ENCODE results near the gene WDR82. TPM values are rescaled to one million over a fixed set of nuclear protein-coding genes. Genes with fewer than 3 reads are reported as not detected.
A peak's percentile ranks its signal among the peaks of the same experiment; 100 is the strongest.
"Not testable (repeated sequence)": the region's sequence is repeated elsewhere in the genome, so short reads cannot be mapped to it uniquely, and the experiment has no call there.

Gene WDR82
- total and polyA plus RNA-seq, 12 donors: 23.8 to 84.0 (median 54.4) TPM

DNA sequence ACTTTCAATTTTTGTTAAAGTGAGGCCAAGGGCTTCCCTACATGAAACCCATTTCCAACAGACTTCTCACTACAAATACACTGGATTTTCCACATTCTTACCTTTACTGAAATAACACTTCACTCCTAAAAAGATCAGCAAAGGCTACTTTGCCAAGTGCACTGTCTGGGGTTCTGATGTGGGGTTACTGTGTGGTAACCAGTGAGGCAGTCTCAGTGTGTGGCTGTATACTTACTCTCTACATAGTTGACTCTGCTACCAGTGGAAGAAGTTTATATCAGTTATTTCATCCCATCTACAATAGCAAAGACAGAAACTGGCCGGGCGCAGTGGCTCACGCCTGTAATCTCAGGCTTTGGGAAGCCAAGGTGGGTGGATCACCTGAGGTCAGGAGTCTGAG lies 5.6 kb downstream of the WDR82 start:
- H3K27ac ChIP-seq: peak overlapping the region in 1 of 5 donors; percentile 7
- peaks cover 40 to 81% of the 10 kb centered on the region in 2 donors for H3K4me1 ChIP-seq (replicated peaks in 1 of 2)
- peaks cover 0 to 27% of the 10 kb centered on the region in 2 donors for H3K36me3 ChIP-seq (replicated peaks in 1 of 2)
- 60 to 76% (median 68%) methylated on average over 3 of the region's 3 CpGs for WGBS, 4 donors
- TF ChIP-seq POLR2A (IDR thresholded peaks at IDR 0.05): no peak
- TF ChIP-seq, protein P1, sequence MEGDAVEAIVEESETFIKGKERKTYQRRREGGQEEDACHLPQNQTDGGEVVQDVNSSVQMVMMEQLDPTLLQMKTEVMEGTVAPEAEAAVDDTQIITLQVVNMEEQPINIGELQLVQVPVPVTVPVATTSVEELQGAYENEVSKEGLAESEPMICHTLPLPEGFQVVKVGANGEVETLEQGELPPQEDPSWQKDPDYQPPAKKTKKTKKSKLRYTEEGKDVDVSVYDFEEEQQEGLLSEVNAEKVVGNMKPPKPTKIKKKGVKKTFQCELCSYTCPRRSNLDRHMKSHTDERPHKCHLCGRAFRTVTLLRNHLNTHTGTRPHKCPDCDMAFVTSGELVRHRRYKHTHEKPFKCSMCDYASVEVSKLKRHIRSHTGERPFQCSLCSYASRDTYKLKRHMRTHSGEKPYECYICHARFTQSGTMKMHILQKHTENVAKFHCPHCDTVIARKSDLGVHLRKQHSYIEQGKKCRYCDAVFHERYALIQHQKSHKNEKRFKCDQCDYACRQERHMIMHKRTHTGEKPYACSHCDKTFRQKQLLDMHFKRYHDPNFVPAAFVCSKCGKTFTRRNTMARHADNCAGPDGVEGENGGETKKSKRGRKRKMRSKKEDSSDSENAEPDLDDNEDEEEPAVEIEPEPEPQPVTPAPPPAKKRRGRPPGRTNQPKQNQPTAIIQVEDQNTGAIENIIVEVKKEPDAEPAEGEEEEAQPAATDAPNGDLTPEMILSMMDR (IDR thresholded peaks at IDR 0.05): no peak
- peak in 1 of 7 donors; percentile 35 for DNase-seq
- H3K4me3 ChIP-seq: no peak overlapping the region
- H3K27me3 ChIP-seq: no peaks in the 10 kb centered on the region
- intact Hi-C loops (cut with DNase I): no loop called here
- no peaks in the 10 kb centered on the region for H3K9me3 ChIP-seq (replicated peaks in 1 of 3)

DNA sequence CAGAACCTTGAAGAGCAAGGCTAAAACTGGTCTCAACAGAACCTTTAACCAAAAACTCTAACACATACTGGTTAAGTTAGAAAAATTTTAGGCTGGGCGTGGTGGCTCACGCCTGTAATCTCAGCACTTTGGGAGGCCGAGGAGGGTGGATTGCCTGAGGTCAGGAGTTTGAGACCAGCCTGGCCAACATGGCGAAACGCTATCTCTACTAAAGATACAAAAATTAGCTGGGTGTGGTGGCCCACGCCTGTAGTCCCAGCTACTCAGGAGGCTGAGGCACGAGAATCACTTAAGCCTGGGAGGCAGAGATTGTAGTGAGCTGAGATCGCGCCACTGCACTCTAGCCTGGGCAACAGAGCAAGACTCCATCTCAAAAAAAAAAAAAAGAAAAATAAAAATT lies 6.3 kb downstream of the WDR82 start:
- H3K36me3 ChIP-seq (replicated peaks in 1 of 2): peaks cover 0 to 34% of the 10 kb centered on the region in 2 donors
- intact Hi-C loops (cut with DNase I); H3K27me3 ChIP-seq; H3K4me3 ChIP-seq; H3K9me3 ChIP-seq (replicated peaks in 1 of 3): not testable (repeated sequence)
- peak in 1 of 7 donors; percentile 39 for DNase-seq
- 94 to 97% (median 94%) methylated on average over 9 of the region's 9 CpGs for WGBS, 4 donors
- peak overlapping the region in 1 of 5 donors; percentile 51 for H3K27ac ChIP-seq
- peaks cover 40 to 80% of the 10 kb centered on the region in 2 donors for H3K4me1 ChIP-seq (replicated peaks in 1 of 2)

DNA sequence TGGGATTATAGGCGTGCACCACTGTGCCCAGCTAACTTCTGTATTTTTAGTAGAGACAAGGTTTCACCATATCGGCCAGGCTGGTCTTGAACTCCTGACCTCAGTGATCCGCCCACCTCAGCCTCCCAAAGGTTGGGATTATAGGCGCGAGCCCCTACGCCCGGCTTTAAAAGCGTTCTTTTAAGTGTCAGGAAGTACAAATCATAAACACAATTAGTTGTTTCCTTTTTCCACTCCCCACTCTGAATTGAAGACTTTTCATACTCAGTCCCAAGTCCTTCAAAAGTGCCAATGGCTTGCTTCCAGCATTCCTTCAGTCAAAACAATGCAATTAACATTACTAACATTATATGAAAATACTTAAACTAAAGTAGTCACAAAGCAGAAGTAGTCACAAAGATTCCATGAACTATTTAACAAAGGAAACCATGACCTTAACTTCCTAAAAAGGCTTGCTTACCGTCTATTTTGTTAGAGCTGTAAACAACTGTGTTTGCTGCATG lies 8.1 kb downstream of the WDR82 start:
- H3K4me3 ChIP-seq: no peak overlapping the region
- no peaks in the 10 kb centered on the region for H3K27me3 ChIP-seq
- peak in 2 of 7 donors; percentile 31 to 51 for DNase-seq
- peak overlapping the region in 4 of 5 donors; percentile 22 to 77 (median 62) for H3K27ac ChIP-seq
- no peaks in the 10 kb centered on the region for H3K9me3 ChIP-seq (replicated peaks in 1 of 3)
- H3K36me3 ChIP-seq (replicated peaks in 1 of 2): peaks cover 0 to 52% of the 10 kb centered on the region in 2 donors
- WGBS, 4 donors: 9 to 14% (median 13%) methylated on average over 9 of the region's 9 CpGs
- TF ChIP-seq, protein P1 (IDR thresholded peaks at IDR 0.05): no peak
- no peak for TF ChIP-seq POLR2A (IDR thresholded peaks at IDR 0.05)
- intact Hi-C loops (cut with DNase I): no loop called here
- H3K4me1 ChIP-seq (replicated peaks in 1 of 2): peaks cover 28 to 63% of the 10 kb centered on the region in 2 donors

GRCh38 chr3:52269776-52270175 lies 8.7 kb downstream of the WDR82 start:
- no peaks in the 10 kb centered on the region for H3K27me3 ChIP-seq
- WGBS, 4 donors: 34 to 48% (median 43%) methylated on average over 3 of the region's 3 CpGs
- H3K27ac ChIP-seq: peak overlapping the region in 4 of 5 donors; percentile 22 to 77 (median 62)
- no peaks in the 10 kb centered on the region for H3K9me3 ChIP-seq (replicated peaks in 1 of 3)
- no peak for TF ChIP-seq POLR2A (IDR thresholded peaks at IDR 0.05)
- DNase-seq: no peak
- no peak overlapping the region for H3K4me3 ChIP-seq
- intact Hi-C loops (cut with DNase I): no loop called here
- peaks cover 28 to 57% of the 10 kb centered on the region in 2 donors for H3K4me1 ChIP-seq (replicated peaks in 1 of 2)
- H3K36me3 ChIP-seq (replicated peaks in 1 of 2): peaks cover 0 to 58% of the 10 kb centered on the region in 2 donors

GRCh38 chr3:52268036-52268435 lies 10.4 kb downstream of the WDR82 start:
- Histone ChIP-seq H3K4me3 (no peak overlapping the region), H3K4me1 (replicated peaks in 1 of 2) (peaks cover 25 to 42% of the 10 kb centered on the region in 2 donors), H3K27ac (peak overlapping the region in 1 of 5 donors; percentile 10), H3K36me3 (replicated peaks in 1 of 2) (peaks cover 0 to 71% of the 10 kb centered on the region in 2 donors), H3K27me3 (no peaks in the 10 kb centered on the region), H3K9me3 (replicated peaks in 1 of 3) (no peaks in the 10 kb centered on the region)
- intact Hi-C loops (cut with DNase I): no loop called here
- 72 to 83% (median 78%) methylated on average over 7 of the region's 7 CpGs for WGBS, 4 donors
- DNase-seq: no peak
- no peak for TF ChIP-seq POLR2A (IDR thresholded peaks at IDR 0.05)
- TF ChIP-seq, protein P1 (IDR thresholded peaks at IDR 0.05): no peak

Data from adrenal gland (tissue), 12 donors.